Stimulated activated CD8-positive, alpha-beta memory T cell treated with anti-CD3 and anti-CD28 coated beads, Interleukin-2, amount 100 ng/mL, for 48 hours (primary cell): Measurements from ENCODE around the gene POLK.
"Not testable (repeated sequence)": the region's sequence is repeated elsewhere in the genome, so short reads cannot be mapped to it uniquely, and the experiment has no call there.

Experiments used
- DNase-seq, 2 donors: peaks; one replicate each; pipeline ENCODE4 v3.0.0-alpha.2; 2020; ENCODE audit warnings: low read depth in 2 of 2

Gene POLK

GRCh38 chr5:75511435-75512382 lies at the start of gene POLK, which contains the start of gene CERT1:
TSS of gene POLK (plus strand) at chr5:75511891.
TSS of gene CERT1 (minus strand) at chr5:75511629. CDS start at chr5:75511207, 422 bp downstream.
- peak; percentile 93 for DNase-seq

GRCh38 chr5:75463726-75464125 lies 48.0 kb upstream of the POLK start:
- DNase-seq: no peak

GRCh38 chr5:75465480-75465879 lies 46.2 kb upstream of the POLK start:
- no peak for DNase-seq

GRCh38 chr5:75466006-75466716 lies 45.5 kb upstream of the POLK start:
- no peak for DNase-seq

GRCh38 chr5:75468593-75468992 lies 43.1 kb upstream of the POLK start:
- DNase-seq: no peak

- DNase-seq: no peak
Observed at GRCh38 chr5:75469017-75469416, 42.7 kb upstream of the POLK start.

- DNase-seq: no peak
Observed at GRCh38 chr5:75471193-75471592, 40.5 kb upstream of the POLK start.

GRCh38 chr5:75472973-75473372 lies 38.7 kb upstream of the POLK start:
- DNase-seq: no peak

- DNase-seq: no peak
Observed at GRCh38 chr5:75473463-75473862, 38.2 kb upstream of the POLK start.

GRCh38 chr5:75475364-75475763 lies 36.3 kb upstream of the POLK start:
- no peak for DNase-seq

GRCh38 chr5:75481024-75481423 lies 30.7 kb upstream of the POLK start:
- no peak for DNase-seq

GRCh38 chr5:75482482-75482881 lies 29.2 kb upstream of the POLK start:
- no peak for DNase-seq

GRCh38 chr5:75484605-75485004 lies 27.1 kb upstream of the POLK start:
- no peak for DNase-seq

GRCh38 chr5:75489847-75490246 lies 21.8 kb upstream of the POLK start:
- not testable (repeated sequence) for DNase-seq

- no peak for DNase-seq
Observed at GRCh38 chr5:75491621-75492020, 20.1 kb upstream of the POLK start.

- DNase-seq: no peak
Observed at GRCh38 chr5:75496026-75496425, 15.7 kb upstream of the POLK start.

- no peak for DNase-seq
Observed at GRCh38 chr5:75498208-75498777, 13.4 kb upstream of the POLK start.

- DNase-seq: not testable (repeated sequence)
Observed at GRCh38 chr5:75498875-75499274, 12.8 kb upstream of the POLK start.

- DNase-seq: not testable (repeated sequence)
Observed at GRCh38 chr5:75505112-75505511, 6.6 kb upstream of the POLK start.

- no peak for DNase-seq
Observed at GRCh38 chr5:75507841-75508240, 3.9 kb upstream of the POLK start.

- DNase-seq: no peak
Observed at GRCh38 chr5:75509546-75509945, 2.1 kb upstream of the POLK start.

GRCh38 chr5:75509956-75510355 lies 1.7 kb upstream of the POLK start:
- DNase-seq: no peak
